GM18907 (cell line): ENCODE results near the gene R3HDM1.
"Not testable (repeated sequence)": the region's sequence is repeated elsewhere in the genome, so short reads cannot be mapped to it uniquely, and the experiment has no call there.

ENCODE experiments used
- ATAC-seq: cut with Tn5 transposase; IDR thresholded peaks from one replicate; pipeline ENCODE4 v1.9.1; 2021; ENCODE audit warnings: mild to moderate bottlenecking, moderate library complexity; ENCODE audit not compliant: unreplicated experiment

Gene R3HDM1

DNA sequence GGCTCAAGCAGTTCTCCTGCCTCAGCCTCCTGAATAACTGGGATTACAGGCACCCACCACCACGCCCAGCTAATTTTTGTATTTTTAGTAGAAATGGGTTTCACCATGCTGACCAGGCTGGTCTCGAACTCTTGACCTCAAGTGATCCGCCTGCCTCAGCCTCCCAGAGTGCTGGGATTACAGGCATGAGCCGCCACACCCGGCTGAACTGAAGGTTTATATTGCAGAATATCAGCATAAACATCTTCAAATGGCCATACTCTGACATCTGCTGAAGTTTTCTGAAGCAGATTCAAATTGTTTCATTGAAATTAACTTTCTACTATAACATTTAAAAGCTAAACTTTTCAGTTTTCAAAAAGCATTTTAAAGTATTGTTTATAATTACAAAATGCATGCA lies 172.8 kb downstream of the R3HDM1 start:
- ATAC-seq: not testable (repeated sequence)

DNA sequence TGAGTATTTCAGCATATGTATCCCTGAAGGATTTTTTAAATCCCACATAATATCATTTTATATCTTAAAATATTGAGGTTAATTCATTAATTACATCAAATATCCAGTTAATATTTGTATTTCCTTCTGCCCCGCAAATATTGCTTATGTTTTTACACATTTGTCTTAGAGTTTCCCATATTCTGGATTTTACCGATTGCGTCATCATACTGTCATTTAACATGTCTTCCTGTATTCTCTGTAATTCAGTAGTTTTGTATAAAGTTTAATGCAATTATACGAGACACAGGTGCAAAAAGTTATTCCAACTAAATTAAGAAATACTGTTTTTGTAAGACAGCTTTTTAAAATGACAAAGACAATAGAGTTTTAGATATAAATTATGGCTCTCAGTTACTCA lies 176.9 kb downstream of the R3HDM1 start:
- no peak for ATAC-seq

DNA sequence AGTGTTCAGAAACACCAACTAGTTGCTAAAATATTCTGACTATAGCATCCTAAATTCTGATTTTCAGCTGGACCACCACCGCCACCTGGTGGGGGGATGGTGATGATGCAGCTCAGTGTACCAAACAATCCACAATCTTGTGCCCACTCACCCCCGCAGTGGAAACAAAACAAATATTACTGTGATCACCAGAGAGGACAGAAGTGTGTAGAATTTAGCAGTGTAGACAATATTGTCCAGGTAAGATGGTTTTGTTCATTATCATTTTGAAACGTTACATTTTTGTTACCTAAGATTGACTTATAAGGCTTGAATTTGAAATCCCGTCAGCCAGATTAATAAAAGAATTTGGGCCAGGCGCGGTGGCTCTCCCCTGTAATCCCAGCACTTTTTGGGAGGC lies 178.7 kb downstream of the R3HDM1 start:
- ATAC-seq: peak; percentile 61

DNA sequence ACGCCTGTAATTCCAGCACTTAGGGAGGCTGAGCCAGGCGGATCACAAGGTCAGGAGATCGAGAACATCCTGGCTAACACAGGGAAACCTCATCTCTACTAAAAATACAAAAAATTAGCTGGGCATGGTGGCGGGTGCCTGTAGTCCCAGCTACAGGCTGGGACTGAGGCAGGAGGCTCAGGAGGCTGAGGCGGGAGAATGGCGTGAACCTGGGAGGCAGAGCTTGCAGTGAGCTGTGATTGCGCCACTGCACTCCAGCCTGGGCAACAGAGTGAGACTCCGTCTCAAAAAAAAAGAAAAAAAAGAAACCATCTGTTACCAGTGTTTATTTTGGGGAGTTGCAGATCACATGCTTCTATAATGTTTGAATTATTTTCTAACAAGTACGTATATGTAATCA lies 183.8 kb downstream of the R3HDM1 start:
- ATAC-seq: not testable (repeated sequence)

DNA sequence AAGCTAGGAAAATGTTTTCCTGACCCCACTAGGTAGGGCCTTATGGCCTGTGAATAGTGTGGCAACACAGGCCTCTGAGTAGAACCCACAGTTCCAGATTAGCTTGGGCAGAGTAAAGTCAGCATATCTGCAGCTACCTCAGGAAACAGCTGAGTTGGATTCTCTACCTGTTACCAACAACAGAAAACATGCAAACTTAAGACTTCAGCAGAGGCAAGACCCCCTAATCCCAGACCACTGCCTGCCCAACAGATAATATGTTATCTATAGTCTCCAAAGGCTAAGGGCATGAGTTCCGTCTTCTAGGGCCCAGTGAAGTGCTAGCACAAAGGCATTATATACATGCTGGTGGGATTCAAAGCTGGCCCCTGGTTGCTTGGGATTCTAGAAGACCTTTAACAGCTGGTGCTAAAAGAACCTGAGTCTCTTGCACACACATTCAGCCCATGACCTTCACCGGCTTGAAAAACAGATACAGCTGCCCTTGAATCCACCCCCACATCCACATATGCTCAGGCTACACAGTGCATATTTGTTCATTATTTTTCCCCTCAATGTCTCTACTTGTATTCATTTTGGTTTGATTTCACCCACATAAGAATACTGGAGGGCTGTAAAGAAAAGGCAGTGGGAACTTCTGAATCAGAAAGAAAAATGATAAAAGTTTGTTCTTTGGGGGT lies 196.9 kb downstream of the R3HDM1 start:
- ATAC-seq: no peak

DNA sequence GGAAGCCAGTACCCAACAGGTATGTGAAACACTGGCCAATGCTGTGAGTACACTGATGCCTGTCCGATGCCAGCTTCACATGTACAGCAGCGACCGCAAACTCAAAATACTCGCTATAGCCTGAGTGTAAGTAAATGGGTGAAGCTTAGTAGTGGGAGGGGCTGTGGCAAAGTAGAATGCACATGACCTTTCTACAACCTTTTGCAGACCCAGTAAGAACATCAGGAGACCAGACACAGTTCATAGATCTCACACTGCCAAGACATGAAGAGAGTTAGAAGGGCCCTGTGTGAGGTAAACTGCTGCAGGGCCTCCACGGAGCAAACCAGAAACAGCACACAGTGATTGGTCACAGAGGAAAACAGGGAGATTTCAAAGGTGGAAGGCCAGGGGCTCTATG lies 201.3 kb downstream of the R3HDM1 start:
- no peak for ATAC-seq

DNA sequence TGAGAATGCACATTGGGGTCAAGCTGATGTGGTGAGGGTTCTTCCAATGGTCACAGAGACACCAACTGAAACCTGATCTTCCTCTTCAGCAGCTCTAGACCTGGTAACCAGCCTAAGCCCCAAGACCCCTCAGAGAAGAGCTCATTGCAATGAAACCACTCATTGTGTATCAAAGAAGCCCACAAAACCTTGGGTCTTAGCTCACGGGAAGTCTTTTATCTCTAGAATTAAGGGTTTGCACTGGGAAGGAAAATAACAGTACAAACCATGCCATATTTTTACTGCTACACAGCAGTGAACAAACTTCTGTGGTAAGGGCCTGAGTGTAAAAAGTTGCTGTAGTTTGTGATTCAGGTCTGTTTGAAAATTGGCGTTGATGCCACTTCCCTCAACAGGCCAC lies 201.8 kb downstream of the R3HDM1 start:
- ATAC-seq: no peak

DNA sequence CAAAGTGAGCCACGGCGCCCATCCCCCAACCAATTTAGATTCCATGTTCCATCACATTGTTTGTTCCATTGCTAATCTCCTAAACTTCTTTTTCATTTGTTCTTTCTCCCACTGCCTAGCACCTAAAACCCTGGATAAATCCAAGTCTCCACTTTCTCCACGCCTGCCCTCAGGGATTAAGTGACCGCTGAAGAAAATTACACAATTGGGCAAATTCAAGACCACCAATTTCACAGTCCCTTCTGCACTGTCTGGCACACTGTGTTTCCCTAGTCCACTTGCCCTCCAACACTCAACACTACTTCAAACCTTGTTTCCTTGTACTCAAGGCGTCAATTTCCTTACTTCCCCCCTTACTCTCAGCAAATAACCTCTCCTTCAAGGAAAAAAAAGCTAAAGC lies 205.3 kb downstream of the R3HDM1 start:
- no peak for ATAC-seq

DNA sequence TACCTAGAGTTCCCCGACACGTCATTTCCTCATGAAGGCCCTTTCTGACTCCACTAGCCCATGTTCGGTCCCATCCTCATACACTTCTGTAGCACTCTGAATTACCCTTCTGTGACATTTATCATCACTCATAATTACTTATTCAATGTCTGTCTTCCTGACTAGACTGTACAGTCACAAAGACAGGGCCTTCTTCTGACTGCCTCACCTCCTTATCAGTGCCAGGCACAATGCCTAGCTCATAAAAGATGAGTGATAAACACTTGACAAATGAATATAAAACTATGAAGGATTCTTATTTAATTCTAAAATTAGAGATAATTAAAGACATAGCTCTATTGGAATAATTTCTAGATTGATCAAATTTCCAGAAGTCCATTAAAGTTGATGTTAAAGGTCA lies 208.9 kb downstream of the R3HDM1 start:
- no peak for ATAC-seq

DNA sequence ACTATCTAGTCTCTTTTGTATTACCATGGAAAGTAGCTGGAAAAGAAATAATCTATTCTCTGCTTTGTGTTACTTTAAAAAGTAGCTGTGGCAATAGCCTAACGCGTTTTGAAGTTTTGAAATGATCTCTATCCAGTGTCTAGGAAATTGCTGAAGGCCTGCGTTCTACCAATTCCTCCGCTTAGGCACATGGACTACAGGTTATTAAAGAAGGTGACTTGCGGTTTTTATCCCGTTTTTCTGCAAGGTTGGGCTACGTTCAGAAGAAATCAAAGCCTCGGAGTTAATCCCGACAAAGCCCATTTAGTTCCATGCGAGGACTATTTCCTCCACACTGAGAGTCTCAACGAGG lies 209.7 kb downstream of the R3HDM1 start:
- ATAC-seq: no peak

DNA sequence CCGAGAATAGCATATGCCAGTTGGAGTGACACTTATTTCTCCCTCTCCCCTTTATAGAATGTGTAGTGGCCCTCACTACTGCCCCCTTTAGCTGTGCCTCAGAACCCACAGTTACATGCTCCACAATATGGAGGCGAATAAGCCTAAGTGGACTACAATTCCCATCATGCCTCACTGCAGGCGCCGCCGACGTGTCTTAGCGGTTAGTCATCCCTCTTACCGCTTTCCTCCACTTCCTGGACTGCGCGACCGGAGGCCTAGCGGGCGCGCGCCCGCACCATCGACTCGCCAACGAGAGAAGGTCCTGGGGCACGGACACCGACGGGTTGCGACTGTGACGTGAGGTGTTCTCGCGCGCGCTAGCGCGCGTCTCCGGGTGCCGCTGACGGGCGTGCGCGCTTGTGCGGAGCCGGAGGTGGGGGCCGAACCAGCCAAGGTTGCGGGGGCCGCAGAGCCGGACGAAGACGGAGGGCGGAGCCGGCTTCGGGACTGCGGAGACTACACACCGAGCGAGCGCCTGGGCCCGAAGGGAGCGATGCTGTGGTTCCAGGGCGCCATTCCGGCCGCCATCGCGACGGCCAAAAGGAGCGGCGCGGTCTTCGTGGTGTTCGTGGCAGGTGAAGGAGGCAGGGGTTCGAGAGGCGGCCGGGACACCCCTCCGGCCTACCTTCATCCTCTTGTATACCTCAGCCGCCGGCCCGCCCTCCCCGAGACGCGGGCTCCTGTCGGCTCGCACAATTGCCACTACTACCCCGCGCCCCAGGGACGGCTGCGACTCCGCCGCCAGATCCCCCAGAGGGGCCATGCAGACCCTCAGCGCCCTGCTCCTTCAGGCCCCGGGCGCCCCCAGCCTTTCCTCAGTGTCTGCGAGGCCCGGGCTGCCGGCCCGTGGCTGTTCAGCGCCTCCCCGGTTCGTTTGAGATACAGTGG lies 210.4 kb downstream of the R3HDM1 start, which contains the start of gene UBXN4:
Gene UBXN4, plus strand, starts transcription at position 461 of the 930 bp plus-strand sequence. Its CDS starts 75 bp downstream, at position 536.
- peak; percentile 91 for ATAC-seq

DNA sequence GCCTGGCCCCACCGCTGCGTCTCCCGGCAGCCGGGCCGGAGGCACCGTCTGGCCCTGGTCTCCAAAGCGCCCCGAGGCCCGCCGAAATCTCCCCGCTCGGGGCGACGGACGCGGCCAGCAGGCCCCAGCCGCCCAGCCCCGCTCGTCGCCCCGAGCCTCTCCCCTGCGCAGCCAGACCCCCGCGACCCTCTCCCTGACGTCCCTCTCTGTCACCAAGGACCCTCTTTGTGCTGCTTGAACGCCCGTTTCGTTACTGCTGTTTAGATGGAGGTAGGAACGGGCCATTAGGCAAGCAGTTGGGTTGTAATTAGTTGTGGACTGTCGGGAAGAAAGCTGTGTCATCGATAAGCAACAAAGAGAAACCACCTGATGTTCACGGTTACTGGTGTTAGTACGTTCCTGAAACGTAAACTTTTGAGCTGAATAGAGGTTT lies 211.1 kb downstream of the R3HDM1 start:
- ATAC-seq: peak; percentile 31

DNA sequence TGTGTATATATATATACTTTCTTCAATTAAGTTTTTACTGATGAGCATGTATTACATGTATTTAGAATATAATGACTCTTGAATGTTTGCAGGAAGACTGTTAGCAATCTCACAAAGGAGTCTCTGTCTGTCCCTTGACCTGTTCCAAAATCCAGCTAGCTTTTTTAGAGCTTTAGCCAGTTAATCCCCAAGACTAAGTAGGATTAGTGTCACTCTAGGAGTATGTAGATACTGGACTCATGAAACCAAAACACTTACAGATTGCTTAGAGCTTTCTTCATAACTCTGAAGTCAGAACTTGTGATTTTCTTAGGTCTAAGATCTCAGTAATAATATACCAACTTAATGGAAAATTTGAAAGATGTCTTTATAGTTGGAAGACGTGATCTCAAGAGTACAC lies 212.6 kb downstream of the R3HDM1 start:
- ATAC-seq: no peak

DNA sequence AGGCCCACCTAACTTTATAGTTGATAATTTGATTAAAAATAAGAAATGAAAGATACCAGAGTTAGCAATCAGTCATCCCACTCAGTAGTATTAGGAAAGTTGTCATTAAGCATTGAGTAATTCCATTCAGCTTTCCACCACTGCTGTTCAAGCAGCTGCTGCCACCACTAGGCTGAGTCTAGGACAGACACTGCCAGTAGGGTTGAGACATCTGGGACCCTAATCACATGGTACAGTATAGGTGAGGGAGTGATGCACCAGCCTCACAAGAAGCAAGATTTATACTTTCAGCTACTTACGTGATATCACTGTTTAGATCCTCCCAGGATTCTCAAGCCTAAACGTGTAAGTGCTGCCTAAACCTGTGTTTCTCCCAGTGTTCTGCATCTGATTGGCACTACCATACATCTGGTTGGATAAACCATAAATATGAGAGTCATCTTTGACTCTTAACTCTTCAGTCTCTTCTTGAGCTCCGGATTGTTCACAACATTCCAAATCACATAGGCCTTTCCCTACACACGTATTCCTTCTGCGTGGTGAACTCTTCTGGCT lies 213.6 kb downstream of the R3HDM1 start:
- ATAC-seq: peak; percentile 25

DNA sequence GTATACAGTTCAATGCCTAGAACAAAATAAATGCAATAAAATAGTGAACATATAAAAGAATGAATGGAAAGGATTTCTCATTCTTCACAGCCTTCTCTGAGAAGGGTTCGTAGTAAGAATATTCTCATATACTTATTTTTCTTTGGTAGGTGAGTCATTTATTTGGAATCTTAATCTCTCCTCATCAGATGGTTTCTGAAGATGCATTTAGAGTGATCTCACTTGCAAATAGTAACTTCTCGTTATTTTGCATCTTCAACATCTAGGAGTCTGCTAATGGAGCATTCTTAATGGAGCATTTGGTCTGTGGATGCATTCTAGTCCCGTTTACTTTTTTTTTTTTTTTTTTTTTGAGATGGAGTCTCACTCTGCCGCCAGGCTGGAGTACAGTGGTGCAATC lies 214.3 kb downstream of the R3HDM1 start:
- no peak for ATAC-seq

DNA sequence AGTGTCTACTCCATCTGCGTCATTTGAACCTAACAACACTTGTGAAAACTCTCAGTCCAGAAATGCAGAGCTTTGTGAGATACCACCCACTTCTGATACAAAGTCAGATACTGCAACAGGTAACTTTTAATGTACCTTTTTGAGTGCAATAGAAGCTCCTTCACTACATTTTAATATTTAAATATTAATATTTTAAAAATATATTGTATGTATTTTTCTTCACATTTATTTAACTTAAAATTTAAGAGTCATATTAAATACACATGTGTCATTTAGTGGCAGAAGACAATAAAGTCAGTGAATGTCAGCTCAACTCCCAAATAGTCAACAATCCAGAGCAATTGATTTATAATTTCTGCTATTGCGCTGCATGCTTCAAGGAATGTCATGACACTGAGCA lies 224.3 kb downstream of the R3HDM1 start:
- ATAC-seq: no peak

DNA sequence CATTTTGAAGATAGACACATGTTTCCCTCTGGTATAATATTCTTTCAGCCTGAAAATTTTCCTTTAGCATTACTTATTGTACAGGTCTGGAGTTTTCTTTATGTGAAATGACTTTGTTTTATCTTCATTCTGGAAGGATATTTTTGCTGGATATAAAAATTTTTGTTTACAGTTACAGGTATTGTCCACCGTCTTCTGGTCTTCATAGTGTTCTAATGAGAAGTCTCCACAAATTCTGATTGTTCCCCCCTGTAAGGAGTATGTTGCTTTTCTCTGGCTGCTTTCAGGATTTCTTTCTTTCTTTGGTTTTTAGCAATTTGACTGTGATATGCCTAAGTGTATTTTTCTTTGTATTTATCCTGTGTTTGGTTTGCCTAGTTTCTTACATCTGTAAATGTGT lies 225.4 kb downstream of the R3HDM1 start:
- no peak for ATAC-seq

DNA sequence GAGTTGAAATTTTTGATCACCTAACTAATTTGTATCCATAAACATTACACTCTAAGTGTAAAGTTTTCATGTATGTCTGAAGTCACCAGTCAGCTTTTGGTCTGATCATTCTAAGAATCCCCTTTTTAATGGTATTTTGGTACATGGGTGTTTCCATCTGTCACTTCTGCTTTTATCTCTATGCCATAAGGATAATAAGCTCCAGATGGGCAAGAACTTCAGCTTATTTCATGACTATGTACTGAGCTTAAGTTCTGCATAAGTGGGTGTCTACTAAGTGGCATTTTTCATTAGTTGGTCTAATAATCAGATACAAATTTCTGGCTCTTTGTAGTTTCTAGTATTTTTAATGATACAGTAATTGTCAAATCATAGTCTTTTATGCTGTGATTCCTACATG lies 230.7 kb downstream of the R3HDM1 start:
- no peak for ATAC-seq

DNA sequence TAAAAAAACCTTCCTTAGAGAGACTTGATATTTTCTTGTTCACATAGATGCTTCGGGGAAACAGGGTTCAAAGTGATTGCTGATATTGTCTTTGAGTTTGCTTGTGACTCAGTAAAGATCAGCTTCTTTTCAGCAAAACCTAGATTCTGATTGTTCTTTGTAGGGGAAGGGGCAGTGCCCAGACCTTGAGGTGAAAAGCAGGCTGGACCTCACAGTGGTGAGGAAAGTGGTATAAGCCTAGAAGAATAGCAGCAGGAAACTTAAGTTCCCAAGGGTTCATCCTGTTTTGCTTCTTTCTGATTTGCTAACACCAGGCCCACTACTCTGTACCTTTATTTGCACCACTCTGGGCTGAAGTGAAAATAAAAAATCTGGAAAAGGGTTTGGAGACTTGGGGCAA lies 231.2 kb downstream of the R3HDM1 start:
- ATAC-seq: no peak

DNA sequence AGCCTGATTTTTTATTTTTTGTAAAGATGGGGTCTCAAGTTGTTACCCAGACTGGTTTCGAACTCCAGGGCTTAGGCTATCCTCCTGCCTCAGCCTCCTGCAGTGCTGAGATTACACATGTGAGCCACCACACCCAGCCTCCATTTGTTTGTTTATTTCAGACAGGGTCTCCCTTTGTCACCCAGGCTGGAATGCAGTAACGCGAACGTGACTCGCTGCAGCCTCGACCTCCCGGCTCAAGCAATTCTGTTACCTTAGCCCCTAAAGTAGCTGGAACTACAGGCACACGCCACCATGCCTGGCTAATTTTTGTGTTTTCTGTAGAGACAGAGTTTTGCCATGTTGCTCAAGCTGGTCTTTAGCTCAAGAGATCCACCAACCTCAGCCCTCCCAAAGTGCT lies 237.6 kb downstream of the R3HDM1 start:
- ATAC-seq: no peak

DNA sequence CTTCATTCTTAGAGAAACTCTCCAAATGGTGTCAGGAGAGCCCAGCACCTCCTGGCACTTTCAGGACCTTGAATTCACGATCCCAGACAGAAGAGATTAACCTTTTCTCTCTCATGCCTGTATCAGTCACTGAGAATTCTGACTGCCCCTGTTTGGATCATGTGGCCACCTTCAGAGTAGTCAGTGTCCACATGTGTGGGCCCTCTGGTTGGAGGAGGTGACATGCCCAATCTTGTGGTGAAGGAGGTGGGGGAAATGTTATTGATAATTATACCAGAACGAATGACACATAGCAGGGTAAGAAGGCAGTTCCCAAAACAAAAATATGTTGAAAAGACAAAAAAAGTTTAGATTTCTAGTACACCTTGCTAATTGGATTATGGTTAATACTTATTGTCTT lies 242.0 kb downstream of the R3HDM1 start:
- no peak for ATAC-seq

DNA sequence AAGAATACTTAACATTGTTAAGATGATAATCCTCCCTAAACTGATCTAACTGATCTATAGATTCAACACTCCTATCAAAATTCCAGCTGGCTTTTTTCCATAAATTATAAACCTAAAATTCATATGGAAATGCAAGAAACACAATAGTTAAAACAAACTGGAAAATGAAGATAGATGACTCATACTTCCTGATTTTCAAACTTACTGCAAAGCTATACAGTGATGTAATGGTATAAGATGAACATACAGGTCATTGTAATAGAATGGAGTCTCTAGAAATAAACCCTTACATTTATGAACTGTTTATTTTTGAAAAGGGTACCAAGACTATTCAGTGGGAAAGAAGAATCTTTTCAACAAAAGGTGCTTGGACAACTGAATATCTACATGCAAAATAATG lies 242.6 kb downstream of the R3HDM1 start:
- ATAC-seq: no peak
